Stimulated activated CD4-positive, alpha-beta T cell treated with anti-CD3 and anti-CD28 coated beads, TNF-alpha, amount 100 ng/mL, for 4 hours (primary cell): ENCODE measurements around the gene WDR41.
"Not testable (repeated sequence)": the region's sequence is repeated elsewhere in the genome, so short reads cannot be mapped to it uniquely, and the experiment has no call there.

Experiments
- DNase-seq, 3 experiments: peaks; one replicate each; pipeline ENCODE4 v3.0.0-alpha.2; 2020; ENCODE audit warnings: low read depth in 3 of 3

WDR41 gene

GRCh38 chr5:77407152-77407551, 85.0 kb downstream of the WDR41 start:
- DNase-seq = no peak

GRCh38 chr5:77402796-77403195, 89.3 kb downstream of the WDR41 start:
- no peak for DNase-seq

DNA sequence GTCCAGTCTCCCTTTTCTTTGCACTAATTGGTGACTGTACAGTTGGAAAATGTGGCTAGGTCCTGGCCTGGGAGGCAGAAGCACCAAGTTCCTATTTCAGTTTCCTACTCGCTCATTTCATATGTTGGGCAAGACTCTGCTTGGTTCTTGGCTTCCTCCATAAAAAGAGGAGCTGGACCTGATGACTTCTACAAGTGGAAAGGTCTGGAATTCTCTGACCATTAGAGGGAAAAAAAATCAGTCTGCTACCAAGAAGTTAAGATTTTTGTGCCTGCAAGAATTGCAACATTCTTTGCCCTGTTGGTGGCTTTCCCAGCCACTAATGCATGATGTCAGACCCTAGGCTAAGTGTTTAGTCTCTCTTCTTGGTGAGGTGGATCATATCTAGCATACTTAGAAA, 91.5 kb downstream of the WDR41 start:
- no peak for DNase-seq

DNA sequence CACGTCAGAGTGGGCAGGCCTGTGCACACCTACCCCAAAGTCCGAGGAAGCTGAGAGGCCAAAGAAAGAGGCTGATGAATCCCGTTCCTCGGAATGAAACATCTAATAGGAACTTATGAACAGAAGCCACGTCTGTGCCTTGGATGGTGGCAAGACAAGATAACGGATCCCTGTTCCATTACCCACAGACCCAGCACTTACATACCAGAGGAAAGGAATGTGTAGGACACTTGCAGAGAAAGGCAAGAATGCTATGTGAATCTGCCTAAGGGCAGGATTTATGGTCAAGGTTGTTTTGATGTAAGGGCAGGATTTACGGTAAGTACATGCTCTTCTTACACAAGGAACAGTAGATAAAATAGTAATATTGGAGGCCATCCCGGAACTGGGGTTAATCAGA, 93.2 kb downstream of the WDR41 start:
- no peak for DNase-seq

- DNase-seq = no peak
These were observed 93.7 kb downstream of the WDR41 start for GRCh38 chr5:77398458-77398857.

- DNase-seq = no peak
These were observed 94.3 kb downstream of the WDR41 start for GRCh38 chr5:77397686-77398292.

DNA sequence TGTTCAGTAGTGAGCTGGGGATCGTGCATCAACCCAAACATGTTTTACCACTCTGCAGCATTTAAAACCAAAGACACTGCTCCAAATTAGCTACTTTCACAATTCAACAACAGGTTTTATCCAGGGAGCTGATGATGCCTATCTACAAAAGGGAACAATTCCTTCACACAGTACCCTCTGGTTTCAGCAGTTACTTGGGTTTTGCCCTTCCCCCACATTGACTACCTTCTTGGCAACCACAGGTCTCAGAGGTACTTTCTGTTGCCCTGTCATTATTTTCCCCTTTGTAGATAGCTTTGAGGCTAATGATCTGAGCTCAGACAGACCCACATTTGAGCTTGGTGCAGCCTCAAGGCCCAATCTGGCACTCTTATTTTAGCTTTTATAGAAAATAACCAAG, 96.1 kb downstream of the WDR41 start:
- no peak for DNase-seq

DNA sequence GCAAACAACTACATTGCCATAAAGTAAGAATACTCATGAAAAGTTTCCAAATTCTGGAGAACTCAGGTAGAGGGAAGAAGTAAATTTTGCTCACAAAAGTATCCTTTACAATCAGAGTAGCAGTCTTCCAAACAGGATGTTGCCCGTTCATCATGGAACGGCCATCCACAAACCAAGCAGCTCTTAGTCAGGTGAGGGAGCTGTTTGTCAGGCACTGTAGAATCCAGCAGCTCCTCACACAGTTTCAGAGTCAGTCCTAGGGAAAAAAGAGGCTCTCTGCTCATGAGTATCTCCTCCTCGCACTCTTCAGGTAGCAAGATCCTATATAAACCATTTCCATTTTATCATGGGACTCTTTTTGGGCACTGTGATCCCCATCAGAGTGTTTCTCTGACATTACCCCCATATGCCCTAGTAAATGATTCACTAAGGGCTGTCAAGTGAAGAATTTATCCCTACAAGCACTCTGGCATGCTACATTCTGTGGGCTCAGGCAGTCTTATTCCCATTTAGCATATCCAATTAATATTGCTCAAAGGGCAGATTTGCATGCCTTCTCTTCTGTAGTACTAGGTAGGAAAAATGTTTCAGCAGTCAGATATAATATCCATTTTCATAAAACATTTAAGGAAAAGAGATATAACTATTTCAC, 97.9 kb downstream of the WDR41 start:
- DNase-seq = no peak

DNA sequence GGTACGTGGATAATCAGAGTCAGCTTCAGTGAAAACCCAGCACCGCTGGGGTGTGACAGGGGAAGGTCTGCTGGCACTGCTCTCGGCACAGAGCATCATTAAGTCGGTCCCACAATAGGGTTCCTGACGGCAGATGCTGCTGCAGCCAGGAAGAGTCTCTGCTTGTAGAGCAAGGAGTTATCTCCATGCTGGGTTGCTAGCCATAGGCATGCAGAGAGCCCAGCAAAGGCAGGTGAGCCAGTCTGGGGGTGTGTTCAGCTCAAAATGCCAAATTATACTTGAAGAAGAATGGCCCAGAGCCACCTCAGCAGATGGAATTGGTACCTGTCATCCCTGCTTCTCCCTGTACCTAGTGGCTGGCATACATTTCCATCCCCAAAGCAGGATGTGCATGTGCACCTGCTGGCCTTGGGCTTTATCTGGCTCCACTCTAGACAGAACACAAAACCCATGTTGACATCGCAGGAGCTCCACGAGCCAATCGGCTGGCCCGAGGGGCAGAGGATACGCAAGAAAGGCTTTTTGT, 100.8 kb downstream of the WDR41 start:
- no peak for DNase-seq

DNA sequence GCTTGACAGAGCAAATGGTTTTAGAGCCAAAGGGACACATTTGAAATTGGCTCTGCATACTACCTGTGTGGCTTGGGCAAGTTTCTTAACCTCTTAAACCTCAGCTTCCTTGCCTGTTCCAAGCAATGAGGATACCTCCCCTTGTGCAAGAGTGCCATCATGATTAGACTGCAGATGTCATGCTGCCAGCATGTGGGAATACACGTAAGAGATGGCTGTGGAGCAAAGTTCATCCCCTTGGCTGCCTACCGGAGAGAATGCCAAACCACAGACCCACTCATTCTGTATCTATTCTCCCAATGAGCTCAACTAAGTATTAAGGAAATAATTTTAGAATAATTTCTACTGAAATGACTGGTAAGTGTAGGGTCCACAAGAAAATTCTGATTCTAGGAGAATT, 101.3 kb downstream of the WDR41 start:
- DNase-seq = no peak

GRCh38 chr5:77390221-77390620, 101.9 kb downstream of the WDR41 start:
- DNase-seq = no peak

DNA sequence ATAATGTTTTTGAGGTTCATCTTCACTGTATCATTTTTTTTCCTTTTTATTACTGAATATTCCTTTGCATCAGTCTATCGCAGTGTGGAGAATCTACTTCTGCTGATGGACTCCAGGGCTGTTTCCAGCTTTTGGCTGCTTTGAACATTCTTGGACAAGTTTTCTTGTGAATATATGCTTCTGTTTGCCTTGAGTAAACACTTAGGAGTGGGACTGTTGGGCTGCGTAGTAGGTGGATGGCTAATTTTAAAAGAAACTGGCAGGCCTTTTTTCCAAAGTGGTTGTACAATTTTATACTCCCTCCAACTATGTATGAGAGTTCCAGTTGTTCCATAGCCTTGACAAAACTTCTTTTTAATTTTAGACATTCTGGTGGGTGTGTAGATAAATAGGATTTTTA, 102.4 kb downstream of the WDR41 start:
- DNase-seq = no peak

DNA sequence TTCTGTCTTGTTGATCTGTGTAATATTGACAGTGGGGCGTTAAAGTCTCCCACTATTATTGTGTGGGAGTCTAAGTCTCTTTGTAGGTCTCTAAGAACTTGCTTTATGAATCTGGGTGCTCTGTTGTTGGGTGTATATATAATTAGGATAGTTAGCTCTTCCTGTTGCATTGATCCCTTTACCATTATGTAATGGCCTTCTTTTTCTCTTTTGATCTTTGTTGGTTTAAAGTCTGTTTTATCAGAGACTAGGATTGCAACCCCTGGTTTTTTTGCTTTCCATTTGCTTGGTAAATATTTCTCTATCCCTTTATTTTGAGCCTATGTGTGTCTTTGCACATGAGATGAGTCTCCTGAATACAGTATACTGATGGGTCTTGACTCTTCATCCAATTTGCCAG, 105.8 kb downstream of the WDR41 start:
- not testable (repeated sequence) for DNase-seq

DNA sequence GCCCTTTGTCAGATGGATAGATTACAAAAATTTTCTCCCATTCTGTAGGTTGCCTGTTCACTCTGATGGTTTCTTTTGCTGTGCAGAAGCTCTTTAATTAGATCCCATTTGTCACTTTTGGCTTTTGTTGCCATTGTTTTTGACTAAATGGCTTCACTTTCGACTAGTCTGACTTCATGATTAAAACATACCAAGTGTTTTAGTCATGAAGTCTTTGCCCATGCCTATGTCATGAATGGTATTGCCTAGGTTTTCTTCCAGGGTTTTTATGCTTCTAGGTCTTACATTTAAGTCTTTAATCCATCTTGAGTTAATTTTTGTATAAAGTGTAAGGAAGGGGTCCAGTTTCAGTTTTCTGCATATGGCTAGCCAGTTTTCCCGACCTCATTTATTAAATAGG, 108.8 kb downstream of the WDR41 start:
- DNase-seq = not testable (repeated sequence)
